Measurements from ENCODE around the gene ZBTB24. TPM values are rescaled to one million over a fixed set of nuclear protein-coding genes. Genes with fewer than 3 reads are reported as not detected.

ZBTB24 gene
- total and polyA plus RNA-seq, 12 donors: 1.1 to 4.0 (median 3.0) TPM

DNA sequence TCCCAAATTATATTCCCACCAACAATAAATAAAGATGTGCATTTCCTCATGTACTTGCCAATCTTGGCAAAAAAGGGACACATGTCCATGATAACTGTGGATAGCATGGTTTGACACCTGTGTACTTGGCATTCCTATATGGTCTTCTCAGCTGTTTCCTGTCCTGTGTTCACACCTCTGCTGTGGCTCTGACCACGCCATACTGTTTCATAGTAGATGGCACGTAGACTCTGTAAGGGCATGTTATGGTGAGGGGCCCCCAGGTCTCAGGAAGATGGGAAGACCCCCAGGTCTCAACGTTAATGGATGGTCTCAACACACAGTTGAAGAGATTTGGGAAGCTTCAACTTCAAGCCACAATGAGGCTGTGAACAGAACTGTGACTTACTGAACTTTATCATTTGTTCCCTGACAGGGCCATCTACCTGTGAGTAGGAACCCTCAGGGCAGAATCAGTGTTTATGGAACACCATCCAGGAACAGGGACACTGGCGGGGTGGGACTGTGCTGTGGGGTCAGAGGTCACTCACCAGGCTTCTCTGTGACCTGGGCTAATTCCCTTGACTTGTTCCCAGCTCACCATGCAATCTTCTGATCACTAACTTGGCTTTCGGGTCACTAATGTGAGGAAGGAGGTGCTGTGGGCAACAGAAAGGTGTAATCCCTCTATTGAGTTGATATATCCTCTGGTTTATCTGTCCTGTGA lies 11.8 kb downstream of the ZBTB24 start:
- ATAC-seq: no peak
- Histone ChIP-seq H3K4me1 (peaks cover 0 to 12% (median under 1%) of the 10 kb centered on the region in 9 donors), H3K27ac (no peak overlapping the region), H3K9me3 (no peaks in the 10 kb centered on the region), H3K36me3 (peaks cover 0 to 100% (median 37%) of the 10 kb centered on the region in 9 donors), H3K27me3 (no peaks in the 10 kb centered on the region), H3K4me3 (no peak overlapping the region)
- TF ChIP-seq, protein P1, sequence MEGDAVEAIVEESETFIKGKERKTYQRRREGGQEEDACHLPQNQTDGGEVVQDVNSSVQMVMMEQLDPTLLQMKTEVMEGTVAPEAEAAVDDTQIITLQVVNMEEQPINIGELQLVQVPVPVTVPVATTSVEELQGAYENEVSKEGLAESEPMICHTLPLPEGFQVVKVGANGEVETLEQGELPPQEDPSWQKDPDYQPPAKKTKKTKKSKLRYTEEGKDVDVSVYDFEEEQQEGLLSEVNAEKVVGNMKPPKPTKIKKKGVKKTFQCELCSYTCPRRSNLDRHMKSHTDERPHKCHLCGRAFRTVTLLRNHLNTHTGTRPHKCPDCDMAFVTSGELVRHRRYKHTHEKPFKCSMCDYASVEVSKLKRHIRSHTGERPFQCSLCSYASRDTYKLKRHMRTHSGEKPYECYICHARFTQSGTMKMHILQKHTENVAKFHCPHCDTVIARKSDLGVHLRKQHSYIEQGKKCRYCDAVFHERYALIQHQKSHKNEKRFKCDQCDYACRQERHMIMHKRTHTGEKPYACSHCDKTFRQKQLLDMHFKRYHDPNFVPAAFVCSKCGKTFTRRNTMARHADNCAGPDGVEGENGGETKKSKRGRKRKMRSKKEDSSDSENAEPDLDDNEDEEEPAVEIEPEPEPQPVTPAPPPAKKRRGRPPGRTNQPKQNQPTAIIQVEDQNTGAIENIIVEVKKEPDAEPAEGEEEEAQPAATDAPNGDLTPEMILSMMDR (IDR thresholded peaks at IDR 0.05): no peak
- DNase-seq: no peak
- 92 to 95% methylated on average over 5 of the region's 5 CpGs for WGBS, 2 donors
- intact Hi-C loops (cut with DNase I): no loop called here

DNA sequence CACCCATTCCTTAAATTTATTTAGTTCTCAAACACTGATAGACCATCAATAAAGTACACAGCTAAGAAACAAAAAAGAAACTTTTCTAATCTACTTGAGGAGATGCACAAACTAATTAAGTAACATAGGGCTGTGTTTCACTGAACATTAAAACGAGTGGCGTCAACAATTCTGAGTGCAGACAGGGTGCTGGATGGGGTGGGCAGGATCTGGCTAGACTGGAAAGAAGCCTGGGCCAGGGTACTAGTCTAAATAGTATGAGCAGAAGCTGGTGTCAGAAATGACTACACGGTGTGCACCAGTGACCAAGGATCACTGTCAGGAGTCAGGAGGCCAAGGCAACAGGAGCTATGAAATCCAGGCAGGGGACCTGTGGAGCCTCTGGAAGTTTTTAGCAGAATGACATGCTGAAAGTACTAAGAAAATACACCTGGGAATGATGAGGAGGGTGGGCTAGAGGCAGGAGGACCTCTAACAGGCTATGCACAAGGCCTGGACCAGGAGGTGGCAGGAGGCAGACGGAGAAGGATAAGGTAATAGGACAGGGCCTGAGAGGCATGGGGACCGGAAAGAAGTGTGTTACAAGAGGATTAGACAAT lies 13.3 kb downstream of the ZBTB24 start:
- H3K27me3 ChIP-seq: no peaks in the 10 kb centered on the region
- no peak overlapping the region for H3K4me3 ChIP-seq
- 91 to 93% methylated on average over 5 of the region's 5 CpGs for WGBS, 2 donors
- H3K27ac ChIP-seq: no peak overlapping the region
- no peaks in the 10 kb centered on the region for H3K9me3 ChIP-seq
- DNase-seq: no peak
- TF ChIP-seq, protein P1 (IDR thresholded peaks at IDR 0.05): no peak
- peaks cover 0 to 100% (median 42%) of the 10 kb centered on the region in 9 donors for H3K36me3 ChIP-seq
- ATAC-seq: no peak
- intact Hi-C loops (cut with DNase I): no loop called here
- H3K4me1 ChIP-seq: peaks cover 0 to 12% (median 0%) of the 10 kb centered on the region in 9 donors

DNA sequence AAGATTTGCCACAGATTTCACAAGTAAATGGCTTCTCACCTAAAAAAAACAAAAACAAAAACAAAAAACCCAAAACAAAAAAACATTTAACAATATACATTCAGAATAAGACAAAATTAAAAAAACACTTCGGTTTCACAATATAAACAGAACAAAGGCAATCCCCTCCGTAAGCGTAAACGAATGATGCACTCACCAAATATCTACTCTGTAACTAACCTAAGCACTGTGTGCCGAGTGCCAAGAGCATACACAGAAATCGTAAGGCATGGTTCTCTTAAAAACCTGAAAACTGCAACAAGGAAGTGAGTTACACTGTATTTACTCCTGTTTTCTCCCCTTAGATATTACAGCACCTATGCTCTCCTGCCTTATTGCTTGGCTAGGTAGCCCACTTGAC lies 15.3 kb downstream of the ZBTB24 start:
- Histone ChIP-seq H3K9me3 (no peaks in the 10 kb centered on the region), H3K4me3 (no peak overlapping the region), H3K27ac (no peak overlapping the region), H3K27me3 (no peaks in the 10 kb centered on the region), H3K36me3 (peaks cover 0 to 100% (median 27%) of the 10 kb centered on the region in 9 donors), H3K4me1 (peaks cover 0 to 12% (median 0%) of the 10 kb centered on the region in 9 donors)
- no peak for ATAC-seq
- DNase-seq: no peak
- 94 to 98% methylated on average over 6 of the region's 6 CpGs for WGBS, 2 donors
- TF ChIP-seq, protein P1 (IDR thresholded peaks at IDR 0.05): no peak
- intact Hi-C loops (cut with DNase I): no loop called here

DNA sequence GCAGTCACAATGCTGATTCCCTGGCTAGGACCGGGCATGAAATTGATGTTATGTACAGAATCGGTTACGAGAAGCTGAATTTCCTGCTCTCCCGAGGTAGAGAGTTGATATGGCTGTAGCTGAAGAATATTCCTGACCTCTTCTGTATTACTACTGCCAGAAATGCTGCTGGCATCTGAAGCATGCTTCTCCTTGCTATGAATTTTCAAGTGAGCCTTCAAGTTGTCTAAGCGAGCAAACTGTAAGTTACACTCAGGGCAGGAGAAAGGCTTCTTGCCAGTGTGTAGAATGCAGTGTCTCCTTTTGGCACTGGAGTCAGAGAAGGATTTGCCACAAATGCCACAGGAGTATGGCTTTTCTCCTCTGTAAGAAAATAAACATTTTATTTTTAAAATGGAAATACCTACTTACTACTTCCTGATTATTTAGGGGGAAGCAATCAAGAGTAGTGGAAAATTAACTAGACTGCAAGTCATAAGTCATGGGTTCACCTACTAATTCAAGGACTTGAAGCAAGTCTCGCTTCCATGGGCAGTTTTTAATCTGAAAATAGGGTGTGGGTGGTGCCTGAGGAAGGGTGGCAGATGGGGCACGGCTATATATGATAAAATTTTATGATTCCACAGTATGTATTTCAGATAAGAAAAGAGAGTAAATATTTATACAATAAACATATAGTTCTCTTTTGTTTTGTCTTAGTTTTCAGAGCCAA lies 16.7 kb downstream of the ZBTB24 start:
- ATAC-seq: no peak
- H3K4me1 ChIP-seq: peaks cover 0 to 12% (median 0%) of the 10 kb centered on the region in 9 donors
- intact Hi-C loops (cut with DNase I): no loop called here
- peaks cover 0 to under 1% (median 0%) of the 10 kb centered on the region in 11 donors for H3K9me3 ChIP-seq
- H3K27ac ChIP-seq: peak overlapping the region in 1 of 10 donors; percentile 24
- H3K27me3 ChIP-seq: no peaks in the 10 kb centered on the region
- TF ChIP-seq, protein P1 (IDR thresholded peaks at IDR 0.05): no peak
- H3K36me3 ChIP-seq: peaks cover 0 to 100% (median 28%) of the 10 kb centered on the region in 9 donors
- no peak overlapping the region for H3K4me3 ChIP-seq
- 77% methylated on average over 7 of the region's 7 CpGs for WGBS, 2 donors
- DNase-seq: no peak
